ENCODE data around the gene TOE1.

The TOE1 gene

GRCh38 chr1:45325851-45326506 is 14.0 kb upstream of the TOE1 start:
- DNase-seq (ENCODE audit: low spot score): no peak

GRCh38 chr1:45326627-45327623 is 13.0 kb upstream of the TOE1 start, which contains the start of gene HPDL:
Gene HPDL, plus strand, starts transcription at chr1:45326895. Its CDS starts 254 bp downstream, at chr1:45327149.
- TF ChIP-seq CTCF (IDR thresholded peaks at IDR 0.05; ENCODE audit: borderline replicate concordance, control extremely low read depth, extremely low read depth, insufficient read depth, missing control alignments): no peak
- DNase-seq (ENCODE audit: low spot score): peak; percentile 90
- in situ Hi-C loops (cut with MboI; ENCODE audit: low sequenced_read_pairs, unreplicated experiment): no loop called here

More at GRCh38 chr1:45325851-45326506, 14.0 kb upstream of the TOE1 start:
- no peak for TF ChIP-seq CTCF (IDR thresholded peaks at IDR 0.05; ENCODE audit: borderline replicate concordance, control extremely low read depth, extremely low read depth, insufficient read depth, missing control alignments)
- in situ Hi-C loops (cut with MboI; ENCODE audit: low sequenced_read_pairs, unreplicated experiment): no loop called here

GRCh38 chr1:45327644-45328515 is 12.1 kb upstream of the TOE1 start:
- DNase-seq (ENCODE audit: low spot score): peak; percentile 58
- in situ Hi-C loops (cut with MboI; ENCODE audit: low sequenced_read_pairs, unreplicated experiment): no loop called here
- TF ChIP-seq CTCF (IDR thresholded peaks at IDR 0.05; ENCODE audit: borderline replicate concordance, control extremely low read depth, extremely low read depth, insufficient read depth, missing control alignments): no peak

- in situ Hi-C loops (cut with MboI; ENCODE audit: low sequenced_read_pairs, unreplicated experiment): no loop called here
- no peak for DNase-seq (ENCODE audit: low spot score)
- no peak for TF ChIP-seq CTCF (IDR thresholded peaks at IDR 0.05; ENCODE audit: borderline replicate concordance, control extremely low read depth, extremely low read depth, insufficient read depth, missing control alignments)
Observed at GRCh38 chr1:45328680-45329079, 11.3 kb upstream of the TOE1 start.

GRCh38 chr1:45329445-45329844 is 10.5 kb upstream of the TOE1 start:
- DNase-seq (ENCODE audit: low spot score): no peak
- TF ChIP-seq CTCF (IDR thresholded peaks at IDR 0.05; ENCODE audit: borderline replicate concordance, control extremely low read depth, extremely low read depth, insufficient read depth, missing control alignments): no peak
- in situ Hi-C loops (cut with MboI; ENCODE audit: low sequenced_read_pairs, unreplicated experiment): no loop called here
